ENCODE measurements around the gene F10. TPM values are rescaled to one million over a fixed set of nuclear protein-coding genes. Genes with fewer than 3 reads are reported as not detected.

F10 gene
- total and polyA plus RNA-seq, 2 of the 13 experiments (the other 11 are each of a cell fraction or from before 2014, with no cell fraction given): 58.4 to 237 TPM

DNA sequence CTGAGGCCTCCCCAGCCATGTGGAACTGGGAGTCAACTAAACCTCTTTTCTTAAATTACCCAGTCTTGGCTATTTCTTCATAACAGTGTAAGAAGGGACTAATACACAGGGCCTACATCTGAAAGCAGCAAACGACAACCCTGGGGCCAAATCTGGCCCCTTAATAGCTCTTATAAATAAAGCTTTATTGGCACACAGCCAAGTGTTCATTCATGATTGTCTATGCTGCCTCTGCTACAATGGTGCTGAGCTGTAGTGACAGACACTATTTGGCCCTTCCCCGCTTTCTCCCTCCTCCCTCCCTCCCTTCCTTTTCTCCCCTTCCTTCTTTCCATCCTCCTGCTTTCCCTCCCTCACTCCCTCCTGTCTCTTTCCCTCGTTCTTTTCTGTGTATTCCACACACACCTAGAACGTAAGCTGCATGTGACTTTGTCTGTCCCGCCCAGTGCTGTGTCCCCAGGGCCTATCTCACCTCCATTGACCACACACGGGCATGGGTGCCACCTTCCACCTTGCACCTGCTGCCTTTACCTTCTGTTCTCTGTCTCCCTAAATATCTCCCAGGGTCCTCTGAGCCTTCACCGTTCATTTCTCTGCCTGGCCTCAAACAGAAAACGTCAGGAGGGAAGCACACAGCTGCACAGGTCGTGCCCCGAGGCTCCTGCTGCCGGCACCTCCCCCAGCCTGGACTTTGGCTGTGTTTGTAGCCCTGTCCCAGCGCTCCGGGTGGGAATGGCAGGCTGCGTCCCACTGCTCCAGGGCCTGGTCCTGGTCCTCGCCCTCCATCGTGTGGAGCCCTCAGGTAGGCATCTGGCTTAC is 35.5 kb downstream of the F10 start, which contains the start of gene PROZ (continued):
- TF ChIP-seq, protein P1, sequence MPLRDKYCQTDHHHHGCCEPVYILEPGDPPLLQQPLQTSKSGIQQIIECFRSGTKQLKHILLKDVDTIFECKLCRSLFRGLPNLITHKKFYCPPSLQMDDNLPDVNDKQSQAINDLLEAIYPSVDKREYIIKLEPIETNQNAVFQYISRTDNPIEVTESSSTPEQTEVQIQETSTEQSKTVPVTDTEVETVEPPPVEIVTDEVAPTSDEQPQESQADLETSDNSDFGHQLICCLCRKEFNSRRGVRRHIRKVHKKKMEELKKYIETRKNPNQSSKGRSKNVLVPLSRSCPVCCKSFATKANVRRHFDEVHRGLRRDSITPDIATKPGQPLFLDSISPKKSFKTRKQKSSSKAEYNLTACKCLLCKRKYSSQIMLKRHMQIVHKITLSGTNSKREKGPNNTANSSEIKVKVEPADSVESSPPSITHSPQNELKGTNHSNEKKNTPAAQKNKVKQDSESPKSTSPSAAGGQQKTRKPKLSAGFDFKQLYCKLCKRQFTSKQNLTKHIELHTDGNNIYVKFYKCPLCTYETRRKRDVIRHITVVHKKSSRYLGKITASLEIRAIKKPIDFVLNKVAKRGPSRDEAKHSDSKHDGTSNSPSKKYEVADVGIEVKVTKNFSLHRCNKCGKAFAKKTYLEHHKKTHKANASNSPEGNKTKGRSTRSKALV (CRISPR knock-in tag; IDR thresholded peaks at IDR 0.05): no peak
- TF ChIP-seq ZNF549 (CRISPR knock-in tag; IDR thresholded peaks at IDR 0.05) (no peak), ZNF543 (CRISPR knock-in tag; IDR thresholded peaks at IDR 0.05) (no peak), RXRA (CRISPR knock-in tag; IDR thresholded peaks at IDR 0.05) (peak; percentile 73; the same call in 1 of the 2 replicates), TCF12 (IDR thresholded peaks at IDR 0.05) (no peak), TCF12 (CRISPR knock-in tag; IDR thresholded peaks at IDR 0.05) (no peak), RBFOX2 (IDR thresholded peaks at IDR 0.05; ENCODE audit: low read depth, low read length) (peak; percentile 48; the same call in 1 of the 2 replicates), ARID2 (CRISPR knock-in tag; IDR thresholded peaks at IDR 0.05; ENCODE audit: borderline replicate concordance) (no peak), SIX1 (CRISPR knock-in tag; IDR thresholded peaks at IDR 0.05; ENCODE audit: borderline replicate concordance) (no peak), ZNF558 (CRISPR knock-in tag; IDR thresholded peaks at IDR 0.05; ENCODE audit: borderline replicate concordance) (no peak), POGZ (CRISPR knock-in tag; IDR thresholded peaks at IDR 0.05) (0 out of 2 replicates have a peak, but pooled peaks have one; percentile 12), ZNF766 (CRISPR knock-in tag; IDR thresholded peaks at IDR 0.05; ENCODE audit: borderline replicate concordance) (no peak), ZZZ3 (CRISPR knock-in tag; IDR thresholded peaks at IDR 0.05; ENCODE audit: borderline replicate concordance) (no peak), HNRNPH1 (optimal IDR thresholded peaks at IDR 0.05; ENCODE audit: low read depth, low read length) (no peak), HMG20A (CRISPR knock-in tag; IDR thresholded peaks at IDR 0.05; ENCODE audit: borderline replicate concordance) (no peak), ZNF614 (CRISPR knock-in tag; IDR thresholded peaks at IDR 0.05; ENCODE audit: borderline replicate concordance) (no peak; the same call in 1 of the 2 replicates)
- TF ChIP-seq, protein P2, sequence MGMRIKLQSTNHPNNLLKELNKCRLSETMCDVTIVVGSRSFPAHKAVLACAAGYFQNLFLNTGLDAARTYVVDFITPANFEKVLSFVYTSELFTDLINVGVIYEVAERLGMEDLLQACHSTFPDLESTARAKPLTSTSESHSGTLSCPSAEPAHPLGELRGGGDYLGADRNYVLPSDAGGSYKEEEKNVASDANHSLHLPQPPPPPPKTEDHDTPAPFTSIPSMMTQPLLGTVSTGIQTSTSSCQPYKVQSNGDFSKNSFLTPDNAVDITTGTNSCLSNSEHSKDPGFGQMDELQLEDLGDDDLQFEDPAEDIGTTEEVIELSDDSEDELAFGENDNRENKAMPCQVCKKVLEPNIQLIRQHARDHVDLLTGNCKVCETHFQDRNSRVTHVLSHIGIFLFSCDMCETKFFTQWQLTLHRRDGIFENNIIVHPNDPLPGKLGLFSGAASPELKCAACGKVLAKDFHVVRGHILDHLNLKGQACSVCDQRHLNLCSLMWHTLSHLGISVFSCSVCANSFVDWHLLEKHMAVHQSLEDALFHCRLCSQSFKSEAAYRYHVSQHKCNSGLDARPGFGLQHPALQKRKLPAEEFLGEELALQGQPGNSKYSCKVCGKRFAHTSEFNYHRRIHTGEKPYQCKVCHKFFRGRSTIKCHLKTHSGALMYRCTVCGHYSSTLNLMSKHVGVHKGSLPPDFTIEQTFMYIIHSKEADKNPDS (CRISPR knock-in tag; IDR thresholded peaks at IDR 0.05): no peak
- TF ChIP-seq, protein P3, sequence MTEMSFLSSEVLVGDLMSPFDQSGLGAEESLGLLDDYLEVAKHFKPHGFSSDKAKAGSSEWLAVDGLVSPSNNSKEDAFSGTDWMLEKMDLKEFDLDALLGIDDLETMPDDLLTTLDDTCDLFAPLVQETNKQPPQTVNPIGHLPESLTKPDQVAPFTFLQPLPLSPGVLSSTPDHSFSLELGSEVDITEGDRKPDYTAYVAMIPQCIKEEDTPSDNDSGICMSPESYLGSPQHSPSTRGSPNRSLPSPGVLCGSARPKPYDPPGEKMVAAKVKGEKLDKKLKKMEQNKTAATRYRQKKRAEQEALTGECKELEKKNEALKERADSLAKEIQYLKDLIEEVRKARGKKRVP (CRISPR knock-in tag; IDR thresholded peaks at IDR 0.05): no peak
- TF ChIP-seq, protein P4, sequence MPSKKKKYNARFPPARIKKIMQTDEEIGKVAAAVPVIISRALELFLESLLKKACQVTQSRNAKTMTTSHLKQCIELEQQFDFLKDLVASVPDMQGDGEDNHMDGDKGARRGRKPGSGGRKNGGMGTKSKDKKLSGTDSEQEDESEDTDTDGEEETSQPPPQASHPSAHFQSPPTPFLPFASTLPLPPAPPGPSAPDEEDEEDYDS (CRISPR knock-in tag; IDR thresholded peaks at IDR 0.05): peak; percentile 46; the same call in 1 of the 2 replicates
- TF ChIP-seq, protein P5, sequence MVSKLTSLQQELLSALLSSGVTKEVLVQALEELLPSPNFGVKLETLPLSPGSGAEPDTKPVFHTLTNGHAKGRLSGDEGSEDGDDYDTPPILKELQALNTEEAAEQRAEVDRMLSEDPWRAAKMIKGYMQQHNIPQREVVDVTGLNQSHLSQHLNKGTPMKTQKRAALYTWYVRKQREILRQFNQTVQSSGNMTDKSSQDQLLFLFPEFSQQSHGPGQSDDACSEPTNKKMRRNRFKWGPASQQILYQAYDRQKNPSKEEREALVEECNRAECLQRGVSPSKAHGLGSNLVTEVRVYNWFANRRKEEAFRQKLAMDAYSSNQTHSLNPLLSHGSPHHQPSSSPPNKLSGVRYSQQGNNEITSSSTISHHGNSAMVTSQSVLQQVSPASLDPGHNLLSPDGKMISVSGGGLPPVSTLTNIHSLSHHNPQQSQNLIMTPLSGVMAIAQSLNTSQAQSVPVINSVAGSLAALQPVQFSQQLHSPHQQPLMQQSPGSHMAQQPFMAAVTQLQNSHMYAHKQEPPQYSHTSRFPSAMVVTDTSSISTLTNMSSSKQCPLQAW (CRISPR knock-in tag; IDR thresholded peaks at IDR 0.05): peak; percentile 62; the same call in 1 of the 2 replicates
- TF ChIP-seq, protein P6, sequence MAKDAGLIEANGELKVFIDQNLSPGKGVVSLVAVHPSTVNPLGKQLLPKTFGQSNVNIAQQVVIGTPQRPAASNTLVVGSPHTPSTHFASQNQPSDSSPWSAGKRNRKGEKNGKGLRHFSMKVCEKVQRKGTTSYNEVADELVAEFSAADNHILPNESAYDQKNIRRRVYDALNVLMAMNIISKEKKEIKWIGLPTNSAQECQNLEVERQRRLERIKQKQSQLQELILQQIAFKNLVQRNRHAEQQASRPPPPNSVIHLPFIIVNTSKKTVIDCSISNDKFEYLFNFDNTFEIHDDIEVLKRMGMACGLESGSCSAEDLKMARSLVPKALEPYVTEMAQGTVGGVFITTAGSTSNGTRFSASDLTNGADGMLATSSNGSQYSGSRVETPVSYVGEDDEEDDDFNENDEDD (CRISPR knock-in tag; IDR thresholded peaks at IDR 0.05; ENCODE audit: borderline replicate concordance): peak; percentile 88; the same call in 1 of the 2 replicates
